ENCODE data around the gene HDAC10.

The HDAC10 gene

GRCh38 chr22:50229370-50229769 lies 21.7 kb downstream of the HDAC10 start:
- no peaks in the 10 kb centered on the region for H3K36me3 ChIP-seq (ENCODE audit: insufficient read depth, low read length)
- no peaks in the 10 kb centered on the region for H3K9me3 ChIP-seq (ENCODE audit: low read depth, low read length)
- H3K27ac ChIP-seq = no peak overlapping the region
- no peak overlapping the region for H3K4me3 ChIP-seq
- H3K9ac ChIP-seq (ENCODE audit: insufficient read length) = no peak overlapping the region
- no peak for DNase-seq (ENCODE audit: low read depth, low spot score)
- TF ChIP-seq POLR2AphosphoS5 (IDR thresholded peaks at IDR 0.05; ENCODE audit: borderline replicate concordance, low read depth, low read length) = no peak
- TF ChIP-seq EZH2 (IDR thresholded peaks at IDR 0.05) = no peak
- TF ChIP-seq FOXP2 (optimal IDR thresholded peaks at IDR 0.05; ENCODE audit: control extremely low read depth, extremely low read length, insufficient read depth) = no peak

- TF ChIP-seq FOXP2 (optimal IDR thresholded peaks at IDR 0.05; ENCODE audit: control extremely low read depth, extremely low read length, insufficient read depth) (no peak), EZH2 (IDR thresholded peaks at IDR 0.05) (no peak), POLR2AphosphoS5 (IDR thresholded peaks at IDR 0.05; ENCODE audit: borderline replicate concordance, low read depth, low read length) (no peak)
- H3K4me3 ChIP-seq = no peak overlapping the region
- no peak overlapping the region for H3K27ac ChIP-seq
- H3K9ac ChIP-seq (ENCODE audit: insufficient read length) = no peak overlapping the region
- H3K9me3 ChIP-seq (ENCODE audit: low read depth, low read length) = no peaks in the 10 kb centered on the region
- H3K36me3 ChIP-seq (ENCODE audit: insufficient read depth, low read length) = 0 out of 2 replicates have a peak, but pooled peaks cover 5% of the 10 kb centered on the region
- DNase-seq (ENCODE audit: low read depth, low spot score) = no peak
Observed at GRCh38 chr22:50228366-50228765, 22.7 kb downstream of the HDAC10 start.

- peaks cover 5% of the 10 kb centered on the region; the same call in 1 of the 2 replicates for H3K36me3 ChIP-seq (ENCODE audit: insufficient read depth, low read length)
- TF ChIP-seq EZH2 (IDR thresholded peaks at IDR 0.05) (no peak), FOXP2 (optimal IDR thresholded peaks at IDR 0.05; ENCODE audit: control extremely low read depth, extremely low read length, insufficient read depth) (no peak), POLR2AphosphoS5 (IDR thresholded peaks at IDR 0.05; ENCODE audit: borderline replicate concordance, low read depth, low read length) (no peak)
- DNase-seq (ENCODE audit: low read depth, low spot score) = no peak
- H3K27ac ChIP-seq = no peak overlapping the region
- no peaks in the 10 kb centered on the region for H3K9me3 ChIP-seq (ENCODE audit: low read depth, low read length)
- H3K9ac ChIP-seq (ENCODE audit: insufficient read length) = no peak overlapping the region
- H3K4me3 ChIP-seq = no peak overlapping the region
Observed at GRCh38 chr22:50227579-50228215, 23.4 kb downstream of the HDAC10 start.

GRCh38 chr22:50226875-50227165 lies 24.2 kb downstream of the HDAC10 start:
- Histone ChIP-seq H3K36me3 (ENCODE audit: insufficient read depth, low read length) (peaks cover 5% of the 10 kb centered on the region; the same call in 1 of the 2 replicates), H3K9me3 (ENCODE audit: low read depth, low read length) (no peaks in the 10 kb centered on the region), H3K9ac (ENCODE audit: insufficient read length) (no peak overlapping the region), H3K27ac (no peak overlapping the region), H3K4me3 (no peak overlapping the region)
- no peak for TF ChIP-seq FOXP2 (optimal IDR thresholded peaks at IDR 0.05; ENCODE audit: control extremely low read depth, extremely low read length, insufficient read depth)
- TF ChIP-seq POLR2AphosphoS5 (IDR thresholded peaks at IDR 0.05; ENCODE audit: borderline replicate concordance, low read depth, low read length) = no peak
- TF ChIP-seq EZH2 (IDR thresholded peaks at IDR 0.05) = no peak
- DNase-seq (ENCODE audit: low read depth, low spot score) = no peak

GRCh38 chr22:50226063-50226874 lies 24.8 kb downstream of the HDAC10 start:
- H3K9me3 ChIP-seq (ENCODE audit: low read depth, low read length) = no peaks in the 10 kb centered on the region
- peaks cover 5% of the 10 kb centered on the region; the same call in 1 of the 2 replicates for H3K36me3 ChIP-seq (ENCODE audit: insufficient read depth, low read length)
- no peak for DNase-seq (ENCODE audit: low read depth, low spot score)
- H3K4me3 ChIP-seq = no peak overlapping the region
- H3K27ac ChIP-seq = no peak overlapping the region
- TF ChIP-seq POLR2AphosphoS5 (IDR thresholded peaks at IDR 0.05; ENCODE audit: borderline replicate concordance, low read depth, low read length) = no peak
- TF ChIP-seq FOXP2 (optimal IDR thresholded peaks at IDR 0.05; ENCODE audit: control extremely low read depth, extremely low read length, insufficient read depth) = no peak
- TF ChIP-seq EZH2 (IDR thresholded peaks at IDR 0.05) = no peak
- no peak overlapping the region for H3K9ac ChIP-seq (ENCODE audit: insufficient read length)

- no peaks in the 10 kb centered on the region for H3K9me3 ChIP-seq (ENCODE audit: low read depth, low read length)
- peaks cover 11% of the 10 kb centered on the region; the same call in 1 of the 2 replicates for H3K36me3 ChIP-seq (ENCODE audit: insufficient read depth, low read length)
- no peak overlapping the region for H3K4me3 ChIP-seq
- DNase-seq (ENCODE audit: low read depth, low spot score) = no peak
- TF ChIP-seq FOXP2 (optimal IDR thresholded peaks at IDR 0.05; ENCODE audit: control extremely low read depth, extremely low read length, insufficient read depth) (no peak), EZH2 (IDR thresholded peaks at IDR 0.05) (no peak), POLR2AphosphoS5 (IDR thresholded peaks at IDR 0.05; ENCODE audit: borderline replicate concordance, low read depth, low read length) (no peak)
- no peak overlapping the region for H3K27ac ChIP-seq
- no peak overlapping the region for H3K9ac ChIP-seq (ENCODE audit: insufficient read length)
Observed at GRCh38 chr22:50225200-50225969, 25.7 kb downstream of the HDAC10 start.

GRCh38 chr22:50224071-50224470 lies 27.0 kb downstream of the HDAC10 start:
- no peak overlapping the region for H3K4me3 ChIP-seq
- H3K9ac ChIP-seq (ENCODE audit: insufficient read length) = no peak overlapping the region
- no peak for DNase-seq (ENCODE audit: low read depth, low spot score)
- no peak overlapping the region for H3K27ac ChIP-seq
- TF ChIP-seq FOXP2 (optimal IDR thresholded peaks at IDR 0.05; ENCODE audit: control extremely low read depth, extremely low read length, insufficient read depth) (no peak), EZH2 (IDR thresholded peaks at IDR 0.05) (no peak), POLR2AphosphoS5 (IDR thresholded peaks at IDR 0.05; ENCODE audit: borderline replicate concordance, low read depth, low read length) (no peak)
- H3K36me3 ChIP-seq (ENCODE audit: insufficient read depth, low read length) = peaks cover 16% of the 10 kb centered on the region; the same call in 1 of the 2 replicates
- no peaks in the 10 kb centered on the region for H3K9me3 ChIP-seq (ENCODE audit: low read depth, low read length)

GRCh38 chr22:50222508-50222907 lies 28.6 kb downstream of the HDAC10 start:
- no peak for TF ChIP-seq POLR2AphosphoS5 (IDR thresholded peaks at IDR 0.05; ENCODE audit: borderline replicate concordance, low read depth, low read length)
- TF ChIP-seq EZH2 (IDR thresholded peaks at IDR 0.05) = no peak
- TF ChIP-seq FOXP2 (optimal IDR thresholded peaks at IDR 0.05; ENCODE audit: control extremely low read depth, extremely low read length, insufficient read depth) = no peak
- Histone ChIP-seq H3K4me3 (no peak overlapping the region), H3K9ac (ENCODE audit: insufficient read length) (no peak overlapping the region), H3K9me3 (ENCODE audit: low read depth, low read length) (no peaks in the 10 kb centered on the region), H3K27ac (no peak overlapping the region), H3K36me3 (ENCODE audit: insufficient read depth, low read length) (peaks cover 28% of the 10 kb centered on the region; the same call in 1 of the 2 replicates)
- DNase-seq (ENCODE audit: low read depth, low spot score) = no peak
